NCI-H1048 (cell line): Measurements from ENCODE around the gene IL1A.

Experiments used
- DNase-seq: peaks from one replicate; lab custom pipeline; 2025; lab: John Stamatoyannopoulos, UW

The IL1A gene

GRCh38 chr2:112818094-112818902, 34.0 kb upstream of the IL1A start:
- no peak for DNase-seq

DNA sequence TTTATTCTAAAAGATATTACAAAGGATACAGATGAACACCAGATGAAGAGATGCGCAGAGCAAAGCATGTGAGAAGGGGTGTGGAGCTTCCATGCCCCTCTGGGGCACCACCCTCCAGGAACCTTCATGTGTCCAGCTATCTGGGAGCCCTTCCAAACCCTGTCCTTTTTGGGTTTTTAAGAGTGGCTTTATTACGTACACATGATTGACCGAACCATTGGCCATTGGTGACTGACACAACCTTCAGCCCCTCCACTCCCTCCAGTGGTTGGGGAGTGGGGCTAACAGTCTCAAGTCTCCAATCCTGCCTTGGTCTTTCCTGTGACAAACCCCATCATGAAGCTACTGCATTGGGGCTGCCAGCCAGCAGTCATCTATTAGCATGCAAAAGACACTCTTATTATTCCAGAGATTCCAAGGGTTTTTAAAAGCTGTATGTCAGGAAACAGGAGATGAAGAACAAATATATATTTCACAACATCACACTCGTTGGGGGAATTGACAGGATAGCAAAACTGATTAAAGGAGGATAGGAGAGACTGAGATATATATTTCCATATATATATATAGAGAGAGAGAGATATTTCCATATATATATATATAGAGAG, 32.9 kb upstream of the IL1A start:
- no peak for DNase-seq

- DNase-seq: no peak
Measured at GRCh38 chr2:112814278-112814677, 30.0 kb upstream of the IL1A start.

DNA sequence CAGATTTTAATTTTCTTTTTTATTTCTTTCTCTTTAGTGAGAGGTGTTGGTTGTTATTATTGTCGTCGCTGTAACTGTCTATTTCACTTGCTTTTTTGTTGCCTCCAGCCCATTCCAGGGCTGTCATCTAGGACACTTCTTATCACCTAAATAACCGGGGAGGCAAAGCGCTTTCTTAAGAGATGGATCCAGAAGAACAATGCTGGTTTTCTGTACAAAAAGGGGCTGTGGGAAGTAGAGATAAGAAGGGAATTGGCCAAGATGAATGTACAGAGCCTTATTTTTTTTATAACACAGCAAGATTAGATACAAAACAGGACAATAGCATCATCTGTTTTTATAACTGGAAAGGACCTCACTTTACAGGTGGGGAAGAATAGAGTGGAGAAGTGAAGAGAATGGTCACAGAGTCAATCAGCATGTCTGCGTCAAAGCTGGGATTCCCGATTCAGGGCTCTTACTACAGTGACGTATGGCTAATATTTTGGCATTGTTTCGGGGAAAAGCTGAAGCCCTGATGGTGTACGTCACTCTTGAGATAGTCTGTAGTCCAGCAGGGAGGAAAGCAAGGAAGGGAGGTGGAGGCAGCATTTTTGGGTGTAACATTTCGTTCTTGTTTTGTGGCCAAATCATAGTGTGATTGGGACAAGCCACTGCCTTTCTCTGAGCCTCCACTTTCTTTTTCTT, 29.1 kb upstream of the IL1A start:
- DNase-seq: no peak

DNA sequence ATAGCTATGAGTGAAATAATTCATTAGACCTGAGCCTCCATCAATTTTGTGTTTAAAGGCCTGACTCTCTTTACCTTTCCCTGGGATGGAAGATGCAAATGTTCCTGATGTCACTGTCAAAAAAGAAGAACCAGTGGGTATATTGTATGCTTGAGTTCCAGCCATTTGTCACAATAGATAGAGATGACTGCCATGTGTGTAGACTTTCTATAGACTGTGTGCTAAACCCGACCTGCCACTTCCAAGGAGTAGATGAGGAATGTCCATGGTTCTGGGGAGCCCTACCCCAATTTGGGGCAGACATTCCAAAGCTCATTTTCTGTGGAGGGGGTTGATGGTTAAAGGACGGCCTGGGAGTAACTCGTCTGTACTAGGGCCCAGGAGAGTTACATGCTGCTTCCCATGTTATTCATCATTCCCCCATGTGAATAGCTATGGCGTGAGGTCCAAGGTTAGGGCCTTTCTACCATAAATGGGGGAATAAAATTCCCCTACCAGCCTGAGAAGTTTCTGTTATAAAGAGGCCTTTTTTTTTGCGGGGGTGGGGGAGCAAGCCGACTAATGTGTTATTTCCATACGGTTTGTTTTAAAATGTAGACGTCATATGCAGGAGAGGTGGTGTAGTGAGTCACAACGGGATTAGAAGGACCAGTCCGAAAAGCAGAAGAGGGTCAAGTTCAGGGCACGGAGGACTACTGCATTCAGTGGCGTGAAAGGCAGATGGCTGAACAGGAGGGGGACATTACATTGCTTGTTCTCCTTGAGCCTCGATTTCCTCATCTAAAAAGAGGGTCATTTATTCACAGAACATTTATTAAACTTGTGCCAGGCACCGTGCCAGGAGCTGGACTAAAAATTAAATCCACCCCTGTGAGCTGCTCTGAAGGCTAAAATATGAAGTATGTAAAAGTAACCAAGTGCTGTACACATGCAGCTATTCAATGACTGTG, 28.3 kb upstream of the IL1A start:
- DNase-seq: no peak

GRCh38 chr2:112811841-112812306, 27.6 kb upstream of the IL1A start:
- DNase-seq: no peak

- DNase-seq: no peak
Measured at GRCh38 chr2:112811276-112811831, 27.1 kb upstream of the IL1A start.

DNA sequence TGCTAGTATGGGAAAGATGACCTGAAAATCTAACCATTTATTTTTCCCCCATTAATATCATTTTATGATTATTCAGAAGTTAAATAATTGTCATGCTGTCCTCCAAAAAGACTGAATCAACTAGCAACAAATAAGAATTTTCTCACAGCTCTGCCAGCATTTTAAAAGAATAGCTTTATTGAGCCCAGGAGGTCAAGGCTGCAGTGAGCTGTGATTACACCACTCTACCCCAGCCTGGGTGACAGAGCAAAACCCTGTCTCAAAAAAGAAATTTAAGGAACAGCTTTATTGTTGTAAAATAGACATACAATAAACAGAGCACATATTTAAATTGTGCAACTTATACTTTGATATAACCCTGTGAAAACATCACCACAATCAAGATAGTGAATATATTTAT, 24.8 kb upstream of the IL1A start:
- no peak for DNase-seq

DNA sequence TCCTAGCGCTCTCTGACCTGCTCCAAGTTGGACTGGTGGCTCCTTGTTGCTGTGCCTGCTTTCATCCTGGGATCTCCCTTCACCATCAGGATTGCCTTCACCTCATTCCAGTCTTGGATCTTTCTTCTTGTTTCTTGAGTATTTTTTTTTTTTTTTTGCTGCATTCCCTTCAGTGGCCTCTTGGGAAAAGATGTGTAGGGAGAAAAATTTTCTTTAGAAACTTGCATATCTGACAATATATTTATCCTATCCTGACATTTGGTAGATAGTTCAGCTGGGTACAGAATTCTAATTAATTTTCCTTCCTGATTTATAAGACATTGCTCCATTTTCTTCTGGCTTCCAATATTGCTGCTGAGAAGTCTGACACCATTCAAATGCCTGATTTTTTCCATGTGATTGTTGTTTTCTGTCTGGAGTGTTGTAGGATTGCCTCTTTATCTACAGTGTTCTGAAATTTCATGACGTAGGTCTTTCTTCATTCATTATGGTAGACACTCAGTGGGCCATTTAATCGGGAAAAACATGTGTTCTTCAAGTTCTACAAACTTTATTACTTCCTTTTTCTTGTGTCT, 23.0 kb upstream of the IL1A start:
- no peak for DNase-seq

DNA sequence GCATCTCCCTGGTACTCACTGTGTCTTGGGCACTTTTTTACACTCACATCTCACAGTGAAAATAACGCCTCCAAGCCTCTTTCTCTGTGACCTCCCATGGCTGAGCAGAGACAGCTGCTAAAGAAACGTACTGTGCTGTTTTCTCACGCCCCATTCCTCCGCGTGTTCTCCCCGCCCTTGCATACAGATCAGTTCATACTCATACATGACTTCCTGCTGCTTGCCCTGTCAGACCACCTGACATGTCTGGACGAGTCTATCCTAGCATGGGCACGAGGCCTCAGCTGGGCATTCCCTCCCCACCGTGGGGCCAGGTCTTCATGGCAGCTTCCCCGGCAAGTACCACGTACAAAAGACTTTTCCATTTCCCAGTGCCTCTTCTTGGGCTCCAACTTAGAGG, 21.2 kb upstream of the IL1A start:
- DNase-seq: no peak

DNA sequence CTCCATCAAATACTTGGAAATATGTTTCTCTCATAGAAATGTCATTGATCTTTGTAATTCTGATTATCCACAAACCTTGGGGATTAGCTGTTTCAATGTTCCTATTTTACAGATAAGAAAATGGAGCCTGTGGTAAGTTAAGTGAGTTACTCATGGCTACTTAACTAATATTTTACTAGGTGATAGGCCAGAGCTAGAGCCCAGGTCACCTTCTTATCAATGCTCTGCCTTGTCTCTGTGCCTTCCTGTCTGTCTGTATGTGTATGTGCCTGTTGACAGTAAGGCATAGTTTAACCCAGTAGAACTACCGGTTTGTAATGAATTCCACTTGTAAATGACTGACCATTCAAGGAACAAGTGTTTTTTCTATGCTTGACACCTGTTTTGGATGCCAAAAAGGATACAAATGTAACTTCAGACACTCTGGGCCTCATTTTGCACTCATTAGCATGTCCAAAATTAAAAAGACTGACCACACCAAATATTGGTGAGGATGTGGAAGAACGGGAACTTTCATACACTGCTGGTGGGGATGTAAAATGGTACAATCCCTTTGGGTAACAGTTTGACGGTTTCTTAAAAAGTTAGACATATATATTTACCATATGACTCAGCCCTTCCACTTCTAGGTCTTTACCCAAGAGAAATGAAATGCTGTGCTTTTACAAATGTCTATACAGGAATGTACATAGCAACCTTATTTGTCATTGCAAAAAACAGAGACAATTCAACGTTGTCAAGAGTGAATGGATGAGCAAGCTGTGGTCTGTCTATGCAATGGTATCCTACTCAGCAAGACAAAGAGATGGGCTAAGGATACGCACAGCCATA, 19.6 kb upstream of the IL1A start:
- DNase-seq: no peak

GRCh38 chr2:112800881-112801583, 16.7 kb upstream of the IL1A start:
- DNase-seq: no peak

GRCh38 chr2:112798979-112799975, 15.0 kb upstream of the IL1A start:
- no peak for DNase-seq

GRCh38 chr2:112796486-112796885, 12.2 kb upstream of the IL1A start:
- DNase-seq: no peak

DNA sequence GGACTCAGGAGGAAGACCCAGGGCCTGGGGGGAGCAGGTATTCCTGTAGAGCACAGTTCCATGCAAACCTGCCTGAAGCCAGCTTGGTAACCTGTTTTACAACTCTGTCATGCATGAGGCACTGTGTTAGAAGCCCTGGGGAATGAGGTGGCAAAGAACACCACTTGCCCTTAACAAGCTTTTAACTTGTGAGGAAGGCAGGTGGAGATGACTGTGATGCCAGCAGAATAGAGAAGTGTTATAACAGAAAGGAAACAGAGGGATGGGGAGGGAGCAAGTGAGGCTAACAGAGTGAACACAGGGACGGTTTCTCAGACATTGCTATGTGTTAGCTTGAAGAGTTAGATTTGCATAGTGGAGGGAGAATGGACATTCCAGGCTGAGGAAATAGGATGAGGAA, 11.5 kb upstream of the IL1A start:
- DNase-seq: no peak

GRCh38 chr2:112794841-112795240, 10.5 kb upstream of the IL1A start:
- no peak for DNase-seq

GRCh38 chr2:112794131-112794733, 9.9 kb upstream of the IL1A start:
- no peak for DNase-seq

DNA sequence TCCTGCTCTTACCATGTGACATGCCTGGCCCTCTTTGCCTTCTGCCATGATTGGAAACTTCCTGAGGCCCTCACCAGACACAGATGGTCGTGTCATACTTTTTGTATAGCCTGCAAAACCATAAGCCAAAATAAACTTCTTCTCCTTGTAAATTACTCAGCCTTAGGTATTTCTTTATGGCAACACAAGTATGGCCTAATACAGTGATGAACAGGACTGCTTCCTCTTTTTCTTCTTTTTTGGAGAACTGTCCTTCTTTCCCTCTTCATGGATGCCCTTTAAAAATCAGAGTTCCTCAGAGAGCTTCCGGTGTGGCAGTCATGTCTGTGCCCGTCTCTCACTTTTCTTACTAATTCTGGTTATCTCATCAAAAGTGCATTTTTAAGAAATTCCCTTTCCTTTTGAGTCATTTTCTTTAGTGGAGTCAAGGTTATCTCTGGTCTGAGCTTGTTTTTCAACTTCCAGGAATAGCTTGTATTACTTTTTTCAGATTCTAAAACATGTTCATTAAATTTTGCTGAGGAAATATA, 9.2 kb upstream of the IL1A start:
- no peak for DNase-seq
